Stimulated activated CD8-positive, alpha-beta memory T cell treated with anti-CD3 and anti-CD28 coated beads, Interleukin-7, amount 100 ng/mL, for 48 hours (primary cell): ENCODE results near the gene UNC13C.

ENCODE experiments used
- DNase-seq, 2 donors: peaks; one replicate each; pipeline ENCODE4 v3.0.0-alpha.2; 2020; ENCODE audit warnings: low read depth in 1 of 2; ENCODE audit errors: extremely low read depth in 1 of 2

The UNC13C gene

GRCh38 chr15:54559405-54560069 lies 581.3 kb downstream of the UNC13C start:
- DNase-seq: no peak

GRCh38 chr15:54560417-54560816 lies 582.2 kb downstream of the UNC13C start:
- no peak for DNase-seq

- DNase-seq: no peak
Measured at GRCh38 chr15:54564166-54564565, 585.9 kb downstream of the UNC13C start.

- no peak for DNase-seq
Measured at GRCh38 chr15:54566654-54567053, 588.4 kb downstream of the UNC13C start.

- DNase-seq: no peak
Measured at GRCh38 chr15:54567408-54568035, 589.3 kb downstream of the UNC13C start.

- DNase-seq: no peak
Measured at GRCh38 chr15:54568381-54568780, 590.1 kb downstream of the UNC13C start.

- no peak for DNase-seq
Measured at GRCh38 chr15:54571576-54571975, 593.3 kb downstream of the UNC13C start.

GRCh38 chr15:54575586-54575985 lies 597.3 kb downstream of the UNC13C start:
- no peak for DNase-seq

GRCh38 chr15:54576298-54576935 lies 598.2 kb downstream of the UNC13C start:
- no peak for DNase-seq

GRCh38 chr15:54577476-54578250 lies 599.4 kb downstream of the UNC13C start:
- DNase-seq: no peak

GRCh38 chr15:54579855-54580254 lies 601.6 kb downstream of the UNC13C start:
- no peak for DNase-seq

- no peak for DNase-seq
Measured at GRCh38 chr15:54580643-54581042, 602.4 kb downstream of the UNC13C start.

GRCh38 chr15:54582863-54583643 lies 604.8 kb downstream of the UNC13C start:
- DNase-seq: no peak

- DNase-seq: no peak
Measured at GRCh38 chr15:54585063-54585462, 606.8 kb downstream of the UNC13C start.

GRCh38 chr15:54594115-54594514 lies 615.9 kb downstream of the UNC13C start:
- DNase-seq: no peak

- DNase-seq: no peak
Measured at GRCh38 chr15:54599386-54599785, 621.1 kb downstream of the UNC13C start.

- no peak for DNase-seq
Measured at GRCh38 chr15:54605043-54605442, 626.8 kb downstream of the UNC13C start.

- DNase-seq: no peak
Measured at GRCh38 chr15:54605556-54605955, 627.3 kb downstream of the UNC13C start.

GRCh38 chr15:54608876-54609835 lies 630.9 kb downstream of the UNC13C start:
- DNase-seq: no peak

GRCh38 chr15:54618120-54618519 lies 639.9 kb downstream of the UNC13C start:
- DNase-seq: no peak
